Thoracic aorta (tissue), 2 donors: ENCODE results near the gene LIMS3. TPM values are rescaled to one million over a fixed set of nuclear protein-coding genes. Genes with fewer than 3 reads are reported as not detected.
"Not testable (repeated sequence)": the region's sequence is repeated elsewhere in the genome, so short reads cannot be mapped to it uniquely, and the experiment has no call there.

Experiments used
- ATAC-seq: fragments of 150-250 bp; one replicate; pipeline ENCODE4 v1.8.0; 2017; ENCODE audit warnings: low read depth; ENCODE audit not compliant: insufficient number of reproducible peaks, low FRiP score
- DNase-seq: peaks from one replicate; pipeline ENCODE4 v3.0.0-alpha.2; 2020; ENCODE audit warnings: low spot score
- H3K27ac ChIP-seq, 2 donors: fragments of 200-600 bp; sonication (generic); 1 replicate in 1 of 2; 2 replicates in 1 of 2; pipeline ENCODE4 v1.5.1; 2016; ENCODE audit warnings: mild to moderate bottlenecking in 2 of 2, moderate library complexity in 2 of 2
- H3K27me3 ChIP-seq: fragments of 200-600 bp; sonication (generic); replicated peaks from 2 replicates; pipeline ENCODE4 v1.6.0; 2016; ENCODE audit warnings: mild to moderate bottlenecking; ENCODE audit not compliant: insufficient read depth
- H3K36me3 ChIP-seq: fragments of 200-600 bp; sonication (generic); one replicate; pipeline ENCODE4 v1.5.1; 2016
- H3K4me1 ChIP-seq, 2 donors: fragments of 200-600 bp; sonication (generic); 1 replicate in 1 of 2; 2 replicates in 1 of 2; pipeline versions ENCODE4 v1.5.1 to v1.6.0; 2016; ENCODE audit warnings: low read depth in 2 of 2, mild to moderate bottlenecking in 1 of 2; ENCODE audit not compliant: control insufficient read depth in 1 of 2
- H3K4me3 ChIP-seq: fragments of 200-600 bp; sonication (generic); 2 replicates; pipeline ENCODE4 v1.5.1; 2016; ENCODE audit warnings: mild to moderate bottlenecking
- H3K9me3 ChIP-seq: fragments of 200-600 bp; sonication (generic); 2 replicates; pipeline ENCODE4 v1.5.1; 2016
- total RNA-seq, 2 donors: library from RNA; depleted of rRNA; stranded (reverse); fragments of >200 nt; gene quantifications; one replicate each; pipeline versions ENCODE4 v1.1.0 to v1.2.3, GENCODE V29; 2016

Gene LIMS3
- total RNA-seq, 2 donors from 2014 or later, result 16.3 to 43.6 TPM

- not testable (repeated sequence) for H3K4me3 ChIP-seq, ATAC-seq
Measured at GRCh38 chr2:109936534-109936933, 38.0 kb downstream of the LIMS3 start.

GRCh38 chr2:109945362-109945761 lies 46.9 kb downstream of the LIMS3 start:
- not testable (repeated sequence) for H3K27ac ChIP-seq, H3K27me3 ChIP-seq, H3K36me3 ChIP-seq, H3K4me1 ChIP-seq, DNase-seq, ATAC-seq, H3K4me3 ChIP-seq, H3K9me3 ChIP-seq

More at GRCh38 chr2:109936534-109936933, 38.0 kb downstream of the LIMS3 start:
- not testable (repeated sequence) for H3K27ac ChIP-seq, DNase-seq, H3K36me3 ChIP-seq, H3K9me3 ChIP-seq, H3K27me3 ChIP-seq, H3K4me1 ChIP-seq

- not testable (repeated sequence) for H3K9me3 ChIP-seq, DNase-seq, H3K36me3 ChIP-seq, ATAC-seq, H3K4me3 ChIP-seq, H3K4me1 ChIP-seq, H3K27ac ChIP-seq, H3K27me3 ChIP-seq
Measured at GRCh38 chr2:109947262-109947958, 48.9 kb downstream of the LIMS3 start.

GRCh38 chr2:109947959-109948520 lies 49.6 kb downstream of the LIMS3 start:
- H3K27me3 ChIP-seq, result not testable (repeated sequence)

GRCh38 chr2:109950146-109950843 lies 51.8 kb downstream of the LIMS3 start:
- not testable (repeated sequence) for DNase-seq, H3K4me1 ChIP-seq, H3K9me3 ChIP-seq, H3K4me3 ChIP-seq, H3K27ac ChIP-seq, H3K36me3 ChIP-seq, H3K27me3 ChIP-seq
- peak; percentile 50 for ATAC-seq

More at GRCh38 chr2:109947959-109948520, 49.6 kb downstream of the LIMS3 start:
- H3K27ac ChIP-seq, H3K36me3 ChIP-seq, DNase-seq, ATAC-seq, H3K9me3 ChIP-seq, H3K4me3 ChIP-seq, H3K4me1 ChIP-seq: not testable (repeated sequence)

- not testable (repeated sequence) for ATAC-seq, H3K4me1 ChIP-seq, DNase-seq, H3K36me3 ChIP-seq, H3K9me3 ChIP-seq, H3K27ac ChIP-seq, H3K27me3 ChIP-seq, H3K4me3 ChIP-seq
Measured at GRCh38 chr2:109963942-109964341, 65.5 kb downstream of the LIMS3 start.

GRCh38 chr2:109965482-109965881 lies 67.0 kb downstream of the LIMS3 start:
- DNase-seq, H3K27ac ChIP-seq, H3K9me3 ChIP-seq, H3K4me1 ChIP-seq, H3K4me3 ChIP-seq, ATAC-seq, H3K27me3 ChIP-seq, H3K36me3 ChIP-seq: not testable (repeated sequence)

GRCh38 chr2:109966107-109966736 lies 67.7 kb downstream of the LIMS3 start:
- not testable (repeated sequence) for H3K4me3 ChIP-seq, ATAC-seq, H3K9me3 ChIP-seq, DNase-seq, H3K27me3 ChIP-seq, H3K36me3 ChIP-seq, H3K4me1 ChIP-seq, H3K27ac ChIP-seq

- H3K4me1 ChIP-seq, H3K9me3 ChIP-seq, DNase-seq, H3K27ac ChIP-seq, ATAC-seq, H3K27me3 ChIP-seq, H3K4me3 ChIP-seq, H3K36me3 ChIP-seq: not testable (repeated sequence)
Measured at GRCh38 chr2:109966858-109967257, 68.4 kb downstream of the LIMS3 start.

- not testable (repeated sequence) for DNase-seq, H3K4me3 ChIP-seq, H3K27me3 ChIP-seq, H3K4me1 ChIP-seq, ATAC-seq, H3K9me3 ChIP-seq, H3K36me3 ChIP-seq, H3K27ac ChIP-seq
Measured at GRCh38 chr2:109969864-109970263, 71.4 kb downstream of the LIMS3 start.

- not testable (repeated sequence) for H3K4me1 ChIP-seq, H3K36me3 ChIP-seq, ATAC-seq, DNase-seq, H3K9me3 ChIP-seq, H3K4me3 ChIP-seq, H3K27ac ChIP-seq, H3K27me3 ChIP-seq
Measured at GRCh38 chr2:109971710-109972109, 73.2 kb downstream of the LIMS3 start.
